Activated naive CD4-positive, alpha-beta T cell (primary cell): ENCODE data around the gene HDAC4.

ENCODE experiments used
- DNase-seq, 4 experiments: peaks; one replicate each; lab custom pipeline; 2025; lab: John Stamatoyannopoulos, UW

The HDAC4 gene

GRCh38 chr2:239106314-239106908, 294.4 kb downstream of the HDAC4 start:
- no peak for DNase-seq

GRCh38 chr2:239105234-239105633, 295.6 kb downstream of the HDAC4 start:
- no peak for DNase-seq

- no peak for DNase-seq
These were observed 296.0 kb downstream of the HDAC4 start for GRCh38 chr2:239104800-239105199.

GRCh38 chr2:239103125-239104098, 297.4 kb downstream of the HDAC4 start:
- no peak for DNase-seq

- DNase-seq: no peak
These were observed 298.6 kb downstream of the HDAC4 start for GRCh38 chr2:239102266-239102665.

- no peak for DNase-seq
These were observed 299.0 kb downstream of the HDAC4 start for GRCh38 chr2:239101807-239102206.

GRCh38 chr2:239101071-239101470, 299.7 kb downstream of the HDAC4 start:
- DNase-seq: no peak

- no peak for DNase-seq
These were observed 301.3 kb downstream of the HDAC4 start for GRCh38 chr2:239099474-239099873.

- no peak for DNase-seq
These were observed 302.4 kb downstream of the HDAC4 start for GRCh38 chr2:239098288-239098970.

- DNase-seq: no peak
These were observed 303.5 kb downstream of the HDAC4 start for GRCh38 chr2:239097428-239097696.

GRCh38 chr2:239096676-239097427, 304.0 kb downstream of the HDAC4 start:
- DNase-seq: no peak

GRCh38 chr2:239095460-239096081, 305.2 kb downstream of the HDAC4 start:
- DNase-seq: no peak

- DNase-seq: no peak
These were observed 306.0 kb downstream of the HDAC4 start for GRCh38 chr2:239094867-239095266.

GRCh38 chr2:239093952-239094351, 306.9 kb downstream of the HDAC4 start:
- no peak for DNase-seq

- no peak for DNase-seq
These were observed 307.3 kb downstream of the HDAC4 start for GRCh38 chr2:239093542-239093941.

GRCh38 chr2:239092571-239093294, 308.1 kb downstream of the HDAC4 start:
- DNase-seq: no peak

- no peak for DNase-seq
These were observed 310.9 kb downstream of the HDAC4 start for GRCh38 chr2:239089884-239090283.

GRCh38 chr2:239087046-239087710, 313.6 kb downstream of the HDAC4 start:
- no peak for DNase-seq

- DNase-seq: no peak
These were observed 314.3 kb downstream of the HDAC4 start for GRCh38 chr2:239086325-239087020.
